Nephron (organoid): ENCODE measurements around the gene BAHCC1.
A peak's percentile ranks its signal among the peaks of the same experiment; 100 is the strongest.

Experiments used
- H3K27ac Mint-ChIP-seq, 3 experiments: 2 replicates each; pipeline ENCODE4 v1.8.0; 2020; ENCODE audit warnings: mixed read lengths in 3 of 3, mild to moderate bottlenecking in 2 of 3, moderate library complexity in 1 of 3
- H3K27me3 Mint-ChIP-seq: 2 replicates; pipeline ENCODE4 v1.8.0; 2021; ENCODE audit warnings: low read depth, mild to moderate bottlenecking, moderate library complexity, mixed read lengths
- H3K36me3 Mint-ChIP-seq: 2 replicates; pipeline ENCODE4 v1.8.0; 2020; ENCODE audit warnings: low read depth, mixed read lengths
- H3K4me1 Mint-ChIP-seq: 2 replicates; pipeline ENCODE4 v1.8.0; 2020; ENCODE audit warnings: mixed read lengths
- H3K4me3 Mint-ChIP-seq, 3 experiments: 2 replicates each; pipeline ENCODE4 v1.8.0; 2020; ENCODE audit warnings: mild to moderate bottlenecking in 3 of 3, mixed read lengths in 3 of 3, moderate library complexity in 2 of 3
- H3K9me3 Mint-ChIP-seq: 2 replicates; pipeline ENCODE4 v1.8.0; 2020; ENCODE audit warnings: mixed read lengths
- CTCF ChIP-seq, 3 experiments: fragments of 200-600 bp; sonication (generic); IDR thresholded peaks; one replicate each; pipeline ENCODE4 v1.5.0; 2021; ENCODE audit warnings: antibody characterized with exemption in 3 of 3; ENCODE audit not compliant: unreplicated experiment in 3 of 3

BAHCC1 gene

GRCh38 chr17:81469266-81469665 lies 74.0 kb downstream of the BAHCC1 start:
- Mint-ChIP-seq H3K4me3 (no peak overlapping the region), H3K27ac (no peak overlapping the region), H3K9me3 (no peaks in the 10 kb centered on the region), H3K27me3 (no peaks in the 10 kb centered on the region), H3K4me1 (peaks cover 21% of the 10 kb centered on the region), H3K36me3 (peaks cover 6% of the 10 kb centered on the region)
- TF ChIP-seq CTCF (IDR thresholded peaks at IDR 0.05; ENCODE audit: unreplicated experiment in 3 of 3), result no peak

- no peak for TF ChIP-seq CTCF (IDR thresholded peaks at IDR 0.05; ENCODE audit: unreplicated experiment in 3 of 3)
- peaks cover 3% of the 10 kb centered on the region for H3K27me3 Mint-ChIP-seq
- H3K27ac Mint-ChIP-seq, result peak overlapping the region; percentile 4 to 16 (median 6)
- peaks cover 4% of the 10 kb centered on the region for H3K36me3 Mint-ChIP-seq
- no peaks in the 10 kb centered on the region for H3K9me3 Mint-ChIP-seq
- no peak overlapping the region for H3K4me3 Mint-ChIP-seq
- H3K4me1 Mint-ChIP-seq, result peaks cover 18% of the 10 kb centered on the region
Observed at GRCh38 chr17:81470270-81470943, 75.2 kb downstream of the BAHCC1 start.

- Mint-ChIP-seq H3K36me3 (no peaks in the 10 kb centered on the region), H3K4me3 (peak overlapping the region in 1 of 3 experiments; percentile 48), H3K9me3 (no peaks in the 10 kb centered on the region), H3K27ac (peak overlapping the region; percentile 6 to 77 (median 48)), H3K27me3 (peaks cover 3% of the 10 kb centered on the region), H3K4me1 (peaks cover 12% of the 10 kb centered on the region)
- TF ChIP-seq CTCF (IDR thresholded peaks at IDR 0.05; ENCODE audit: unreplicated experiment in 3 of 3), result no peak
Observed at GRCh38 chr17:81470944-81471817, 75.9 kb downstream of the BAHCC1 start.

- peak overlapping the region in 2 of 3 experiments; percentile 7 to 62 for H3K4me3 Mint-ChIP-seq
- H3K27ac Mint-ChIP-seq, result peak overlapping the region in 2 of 3 experiments; percentile 69 to 77
- peaks cover 12% of the 10 kb centered on the region for H3K4me1 Mint-ChIP-seq
- no peaks in the 10 kb centered on the region for H3K36me3 Mint-ChIP-seq
- peaks cover 3% of the 10 kb centered on the region for H3K27me3 Mint-ChIP-seq
- TF ChIP-seq CTCF (IDR thresholded peaks at IDR 0.05; ENCODE audit: unreplicated experiment in 3 of 3), result no peak
- H3K9me3 Mint-ChIP-seq, result no peaks in the 10 kb centered on the region
Observed at GRCh38 chr17:81471818-81472456, 76.7 kb downstream of the BAHCC1 start.

- Mint-ChIP-seq H3K27ac (no peak overlapping the region), H3K9me3 (no peaks in the 10 kb centered on the region), H3K4me1 (peaks cover 15% of the 10 kb centered on the region), H3K4me3 (no peak overlapping the region), H3K36me3 (no peaks in the 10 kb centered on the region), H3K27me3 (peaks cover 6% of the 10 kb centered on the region)
- no peak for TF ChIP-seq CTCF (IDR thresholded peaks at IDR 0.05; ENCODE audit: unreplicated experiment in 3 of 3)
Observed at GRCh38 chr17:81473019-81473418, 77.8 kb downstream of the BAHCC1 start.
